Mucosa of descending colon (tissue), 3 donors: ENCODE measurements around the gene KCNN3. TPM values are rescaled to one million over a fixed set of nuclear protein-coding genes. Genes with fewer than 3 reads are reported as not detected.

Experiments used
- ATAC-seq: fragments of 200-7000 bp; cut with Tn5 transposase; one replicate; pipeline ENCODE4 v1.9.1; 2020; ENCODE audit warnings: mild to moderate bottlenecking, moderate library complexity
- DNase-seq, 3 donors: peaks; one replicate each; pipeline ENCODE4 v3.0.0-alpha.2; 2020
- H3K36me3 ChIP-seq: fragments of 200-600 bp; one replicate; pipeline ENCODE4 v1.8.0; 2021; ENCODE audit warnings: low read depth, mild to moderate bottlenecking
- H3K4me1 ChIP-seq: fragments of 200-600 bp; one replicate; pipeline ENCODE4 v1.8.0; 2021; ENCODE audit warnings: low read depth, mild to moderate bottlenecking
- H3K4me3 ChIP-seq: fragments of 200-600 bp; one replicate; pipeline ENCODE4 v1.8.0; 2021; ENCODE audit warnings: mild to moderate bottlenecking
- H3K9me3 ChIP-seq: fragments of 200-600 bp; one replicate; pipeline ENCODE4 v1.8.0; 2021; ENCODE audit warnings: mild to moderate bottlenecking
- CTCF ChIP-seq: fragments of 200-600 bp; IDR thresholded peaks from one replicate; pipeline ENCODE4 v1.8.0; 2022; ENCODE audit warnings: antibody characterized with exemption, mild to moderate bottlenecking
- intact Hi-C, 2 donors: fragments of 100-400 bp; cut with DNase I in 1 of 2; cut with micrococcal nuclease in 1 of 2; formaldehyde crosslinking; loops; one replicate each; pipeline versions ENCODE4 v1.11.0 to v1.11.1; 2022; cut with DNase I, micrococcal nuclease
- total RNA-seq, 3 donors: library from RNA; stranded (reverse); fragmentation: NEBNext Ultra II Directional in 2 of 3; extraction: Animal tissue kit (Norgen Biotek cat#: 25700) in 2 of 3; gene quantifications; one replicate each; pipeline versions ENCODE4 v1.2.1 to v1.2.4, GENCODE V29; 2021 to 2023
- donor health status: DM: no; HTN: no; CAD: no; lungs with moderate emphysema.
- donor health status: DM: no; HTN: no; CAD: no.
- donor health status: DM: no; HTN: yes; CAD: no.

Gene KCNN3
- total RNA-seq, 3 donors from 2014 or later: 1.5 to 19.3 (median 2.0) TPM

DNA sequence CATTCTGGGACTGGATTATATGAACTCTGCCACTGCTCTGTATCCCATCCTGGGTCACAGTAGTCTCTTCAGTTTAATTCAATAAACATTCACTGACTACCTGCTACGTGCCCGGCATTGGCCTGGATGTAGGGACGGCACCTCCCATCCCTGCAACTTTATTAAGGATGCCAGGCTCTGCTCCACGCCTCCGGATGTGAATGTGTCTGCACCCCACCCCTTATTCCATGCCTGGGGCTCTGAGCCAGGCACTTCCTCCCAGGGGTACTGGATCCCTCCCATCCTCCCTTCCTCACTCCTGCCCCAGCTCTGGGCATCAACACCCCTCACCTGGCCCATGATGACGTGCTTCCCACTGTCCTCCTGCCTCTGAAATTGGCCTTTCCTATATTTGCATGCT, 53.7 kb downstream of the KCNN3 start:
- Histone ChIP-seq H3K4me1 (peaks cover 3% of the 10 kb centered on the region), H3K4me3 (no peak overlapping the region), H3K36me3 (no peaks in the 10 kb centered on the region), H3K9me3 (no peaks in the 10 kb centered on the region)
- no peak for TF ChIP-seq CTCF
- ATAC-seq: no peak
- intact Hi-C loops: no loop called here
- DNase-seq: no peak

DNA sequence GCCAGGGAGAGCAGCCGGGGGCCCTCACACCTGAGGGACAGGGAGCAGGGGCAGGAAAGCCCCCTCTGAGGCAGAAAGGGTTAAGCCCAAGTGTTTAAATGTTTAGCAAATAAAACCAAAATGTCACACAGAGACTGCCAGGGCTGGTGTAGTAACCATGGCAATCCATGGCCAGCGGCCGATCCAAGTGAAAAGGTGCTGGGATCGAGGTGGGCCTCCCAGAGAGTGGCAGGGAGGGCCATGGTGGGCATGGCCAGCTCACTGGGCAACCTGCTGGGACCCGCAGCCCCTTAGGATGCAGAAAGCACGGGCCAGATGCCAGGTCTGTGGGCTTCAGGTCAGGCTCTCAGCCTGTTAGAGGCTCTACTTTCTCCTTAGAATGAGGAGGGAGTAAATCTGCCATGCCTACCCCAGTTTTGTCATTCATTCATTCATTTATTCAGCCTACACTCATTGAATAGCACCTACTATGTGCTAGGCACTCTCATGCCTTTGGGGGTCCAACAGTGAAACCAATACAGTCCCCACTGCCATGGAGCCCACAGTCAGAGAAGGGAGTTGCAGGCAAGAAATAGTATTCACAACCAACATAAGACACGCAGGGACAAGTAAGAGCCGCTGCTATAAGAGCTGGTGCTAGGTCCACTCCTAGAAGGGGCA, 56.1 kb downstream of the KCNN3 start:
- ATAC-seq (no peak), DNase-seq (no peak)
- H3K4me1 ChIP-seq: no peaks in the 10 kb centered on the region
- H3K9me3 ChIP-seq: no peaks in the 10 kb centered on the region
- H3K4me3 ChIP-seq: no peak overlapping the region
- H3K36me3 ChIP-seq: no peaks in the 10 kb centered on the region
- TF ChIP-seq CTCF: no peak
- intact Hi-C loops: no loop called here

- intact Hi-C loops: no loop called here
- DNase-seq (no peak), ATAC-seq (no peak)
- no peak for TF ChIP-seq CTCF
- Histone ChIP-seq H3K4me3 (no peak overlapping the region), H3K4me1 (no peaks in the 10 kb centered on the region), H3K36me3 (no peaks in the 10 kb centered on the region), H3K9me3 (no peaks in the 10 kb centered on the region)
Observed at GRCh38 chr1:154813300-154813816, 56.7 kb downstream of the KCNN3 start.

DNA sequence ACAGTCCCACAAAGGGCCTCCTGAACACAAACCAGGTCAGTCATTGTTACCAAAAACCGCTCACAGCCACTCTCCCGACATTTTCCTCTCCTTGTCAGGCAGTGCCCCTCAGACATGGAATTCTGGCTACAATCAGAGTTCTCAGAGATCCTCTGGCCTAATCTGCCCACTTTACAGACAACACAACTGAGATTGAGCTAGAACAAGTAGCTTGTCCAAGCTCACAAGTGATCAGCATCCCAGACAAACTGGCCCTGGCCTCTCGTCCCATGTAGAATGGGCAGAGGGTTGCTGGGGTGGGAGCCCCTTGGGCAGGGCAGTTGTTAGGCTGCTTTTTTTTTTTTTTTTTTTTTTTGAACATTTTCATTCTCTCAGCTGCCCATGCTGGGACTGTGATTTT, 57.2 kb downstream of the KCNN3 start:
- DNase-seq (no peak), ATAC-seq (no peak)
- intact Hi-C loops: no loop called here
- no peak for TF ChIP-seq CTCF
- Histone ChIP-seq H3K4me1 (no peaks in the 10 kb centered on the region), H3K9me3 (no peaks in the 10 kb centered on the region), H3K4me3 (no peak overlapping the region), H3K36me3 (no peaks in the 10 kb centered on the region)

DNA sequence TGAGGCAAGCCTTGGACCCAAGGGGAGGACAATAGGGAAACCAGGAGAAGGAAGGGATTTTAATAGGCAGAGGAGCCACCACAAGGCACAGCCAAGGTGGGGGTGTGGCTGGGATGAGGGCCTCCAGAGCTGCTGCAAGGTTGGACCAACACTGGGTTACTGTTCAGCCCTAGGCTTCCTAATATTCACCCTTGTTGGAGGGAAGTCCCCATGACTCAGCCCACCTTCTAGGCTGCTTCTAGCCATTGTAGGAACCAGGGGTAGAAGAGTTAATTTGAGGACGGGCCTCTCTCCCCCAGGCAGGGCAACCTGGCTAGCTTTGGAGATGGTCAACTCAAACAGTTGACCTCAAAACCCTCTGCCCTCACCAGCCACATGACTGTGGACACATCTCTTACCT, 59.5 kb downstream of the KCNN3 start:
- ATAC-seq (no peak), DNase-seq (no peak)
- no peak for TF ChIP-seq CTCF
- no peak overlapping the region for H3K4me3 ChIP-seq
- no peaks in the 10 kb centered on the region for H3K9me3 ChIP-seq
- intact Hi-C loops: no loop called here
- H3K4me1 ChIP-seq: no peaks in the 10 kb centered on the region
- H3K36me3 ChIP-seq: no peaks in the 10 kb centered on the region
